GM19438 (cell line): ENCODE measurements around the gene RPTOR.

ENCODE experiments used
- ATAC-seq: cut with Tn5 transposase; IDR thresholded peaks from one replicate; pipeline ENCODE4 v1.9.1; 2021; ENCODE audit warnings: low read depth; ENCODE audit not compliant: unreplicated experiment

Gene RPTOR

GRCh38 chr17:80771612-80772005 is 227.0 kb downstream of the RPTOR start:
- no peak for ATAC-seq

DNA sequence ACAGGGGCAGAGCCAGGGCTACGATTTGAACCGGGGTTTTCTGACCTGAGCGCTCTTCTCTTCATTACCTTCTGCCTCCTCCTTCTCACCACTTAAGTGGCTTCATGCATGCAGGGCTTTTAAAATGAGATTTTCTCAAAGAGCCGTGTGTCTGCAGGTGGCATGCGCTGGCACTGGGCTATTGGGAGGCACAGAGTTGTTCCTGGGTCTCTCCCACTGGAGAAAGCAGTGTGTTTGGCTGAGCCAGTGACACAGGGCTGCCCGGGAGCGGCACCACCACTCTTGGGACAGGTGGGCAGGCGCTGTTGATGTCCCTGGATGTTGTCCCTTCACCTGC is 228.2 kb downstream of the RPTOR start:
- no peak for ATAC-seq

GRCh38 chr17:80773243-80773991 is 228.8 kb downstream of the RPTOR start:
- no peak for ATAC-seq

DNA sequence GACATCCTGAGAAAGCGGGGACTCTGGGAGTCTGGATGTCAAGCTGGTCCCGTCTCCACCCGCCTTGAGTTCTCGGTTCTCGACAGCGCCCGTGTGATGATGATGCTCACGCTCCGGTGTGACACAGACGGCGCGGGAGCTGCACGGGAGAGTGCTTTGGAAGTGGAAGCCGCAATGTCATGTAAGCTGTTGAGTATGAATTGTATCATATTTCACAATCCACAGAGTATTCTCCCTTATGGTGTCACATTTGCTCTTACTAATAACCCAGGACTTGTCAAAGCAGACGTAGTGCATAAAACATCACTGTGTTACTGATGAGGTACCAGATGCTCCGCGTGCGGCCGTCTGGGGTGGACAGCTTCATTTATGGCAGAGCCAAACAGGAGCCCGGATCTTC is 229.5 kb downstream of the RPTOR start:
- ATAC-seq: no peak

DNA sequence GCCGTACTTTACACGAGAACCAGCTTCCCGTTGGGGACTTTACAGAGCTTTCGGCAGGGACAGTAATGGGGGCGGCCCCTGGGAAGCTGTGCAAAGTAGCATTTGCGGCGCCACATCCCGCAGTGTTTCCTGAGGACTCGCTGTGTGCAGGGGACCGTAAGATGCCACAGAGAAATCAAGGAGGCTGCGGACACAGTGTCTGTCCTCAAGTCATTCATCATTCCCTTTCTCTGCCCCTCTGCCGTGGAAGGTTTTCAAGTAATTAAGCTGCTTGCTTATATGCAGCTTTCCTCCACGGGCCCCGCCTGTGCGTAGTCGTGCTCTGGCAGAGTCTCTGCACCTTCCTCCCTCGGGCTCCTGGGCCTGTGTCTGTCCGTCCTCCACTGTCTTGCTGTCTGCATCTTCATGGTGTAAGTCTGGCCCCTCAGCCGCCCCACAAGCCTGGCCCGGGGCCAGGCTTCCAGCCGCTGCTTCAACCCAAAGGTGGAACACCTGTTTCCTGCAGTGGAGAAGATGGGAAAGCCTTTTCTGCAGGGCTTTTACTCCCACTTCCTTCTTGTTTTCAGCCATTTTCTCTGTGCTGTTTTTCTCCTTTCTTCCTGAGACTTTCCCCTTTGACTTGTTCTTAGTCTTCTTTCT is 230.1 kb downstream of the RPTOR start:
- ATAC-seq: no peak

GRCh38 chr17:80775863-80776262 is 231.2 kb downstream of the RPTOR start:
- ATAC-seq: no peak

- no peak for ATAC-seq
Observed at GRCh38 chr17:80777274-80777673, 232.6 kb downstream of the RPTOR start.

DNA sequence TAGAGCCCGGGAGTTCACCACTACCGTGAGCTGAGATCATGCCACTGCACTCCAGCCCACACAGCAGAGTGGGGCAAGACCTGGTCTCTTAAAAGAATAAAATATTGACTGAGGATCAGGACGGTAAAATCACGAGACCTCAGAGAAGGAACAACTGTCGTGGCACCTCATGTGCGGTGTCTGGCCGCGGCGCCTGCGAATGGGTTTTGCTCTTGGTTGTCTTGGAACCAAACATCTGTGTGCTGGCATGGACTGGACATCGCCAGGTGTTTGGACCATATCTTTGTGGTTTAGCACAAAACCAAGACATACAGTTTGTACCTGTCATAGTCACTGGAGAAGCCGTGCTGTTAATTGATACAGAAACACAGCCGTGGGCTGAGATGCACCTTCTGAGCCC is 234.1 kb downstream of the RPTOR start:
- ATAC-seq: no peak

GRCh38 chr17:80779336-80779735 is 234.7 kb downstream of the RPTOR start:
- ATAC-seq: no peak

GRCh38 chr17:80779961-80780380 is 235.3 kb downstream of the RPTOR start:
- no peak for ATAC-seq

GRCh38 chr17:80780381-80781198 is 236.0 kb downstream of the RPTOR start:
- ATAC-seq: no peak

- ATAC-seq: no peak
Observed at GRCh38 chr17:80781211-80781610, 236.6 kb downstream of the RPTOR start.

DNA sequence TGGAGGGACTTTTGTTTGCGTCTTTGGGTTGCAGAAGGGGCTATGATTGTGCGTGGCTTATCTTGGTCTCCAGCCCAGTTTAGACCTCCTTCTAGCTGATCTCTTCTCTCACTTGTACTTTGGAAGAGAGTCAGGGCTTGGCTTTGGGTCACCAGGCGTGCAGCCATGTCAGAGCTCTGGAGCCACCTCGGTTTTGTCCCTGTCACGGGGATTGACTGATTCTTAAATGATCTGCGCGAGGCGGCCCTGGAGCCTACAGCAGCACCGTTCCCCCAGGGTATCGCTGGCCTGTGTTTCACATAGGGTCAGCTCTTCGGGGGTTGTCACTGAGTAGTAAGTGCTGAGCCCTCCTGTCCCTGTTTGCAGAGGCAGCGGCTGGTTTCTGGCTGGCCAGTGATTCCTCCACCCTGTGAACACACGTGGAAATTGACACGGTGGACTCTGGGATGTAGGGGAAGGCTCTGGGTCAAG is 237.2 kb downstream of the RPTOR start:
- no peak for ATAC-seq

DNA sequence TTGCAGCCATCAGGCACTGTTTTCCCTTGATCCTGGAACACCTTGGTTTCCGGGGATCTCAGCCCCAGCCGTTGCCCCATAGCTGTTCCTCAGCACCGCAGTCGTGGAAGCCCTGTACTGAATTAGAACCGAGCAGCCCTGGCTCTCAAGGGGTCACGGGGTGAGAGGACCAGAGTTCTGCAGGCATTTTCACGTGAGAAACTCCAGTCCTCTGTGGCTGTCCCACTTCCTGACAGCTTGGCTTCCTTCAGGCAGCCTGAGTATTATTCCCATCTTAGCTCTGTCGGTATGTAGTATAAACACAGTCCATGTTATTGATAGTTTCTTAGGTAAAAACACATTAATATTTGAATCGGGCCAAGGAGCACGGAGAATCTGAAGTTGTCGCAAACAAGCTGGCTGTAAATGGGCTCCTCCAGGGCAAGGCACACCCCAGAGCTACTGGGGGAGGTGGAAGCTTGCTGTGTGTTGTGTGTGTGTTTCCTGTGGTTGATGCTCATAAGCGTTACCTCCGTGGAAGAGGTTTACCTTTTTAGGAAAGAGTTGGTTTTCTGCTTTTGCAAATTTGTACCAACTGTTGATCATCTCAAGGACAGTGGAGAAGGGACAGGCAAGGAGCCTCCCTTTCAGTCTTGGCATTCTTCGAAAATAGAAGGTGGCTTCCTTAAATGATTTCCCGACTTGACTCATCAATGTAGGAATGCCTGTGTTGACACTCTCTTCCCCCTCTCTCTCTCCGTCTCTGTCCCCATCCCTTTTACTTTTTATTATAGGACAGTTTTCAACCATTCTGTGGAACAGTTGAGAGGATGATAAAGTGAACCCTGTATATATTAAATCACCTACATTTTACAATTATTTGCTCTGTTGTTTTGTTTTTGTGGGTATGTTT is 238.1 kb downstream of the RPTOR start:
- no peak for ATAC-seq

DNA sequence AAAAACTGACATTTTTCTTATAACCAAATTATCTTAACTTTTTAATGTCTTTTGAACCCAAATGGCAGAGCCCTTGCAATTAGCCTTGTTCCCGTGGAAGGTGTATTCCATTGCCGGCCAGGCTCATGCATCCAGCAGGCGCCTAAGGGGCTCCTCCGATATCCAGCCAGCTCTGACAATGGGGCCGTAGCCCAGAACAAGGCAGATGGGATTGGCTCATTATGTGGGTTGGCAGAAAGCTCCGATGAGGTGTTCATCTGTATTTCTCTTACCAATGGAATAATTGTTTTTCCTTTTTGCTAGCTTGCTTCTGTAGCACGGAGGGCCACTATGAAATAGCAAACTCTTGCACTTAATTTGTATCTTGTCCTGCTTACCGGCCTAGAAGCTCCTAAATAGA is 238.8 kb downstream of the RPTOR start:
- ATAC-seq: no peak

GRCh38 chr17:80783971-80784370 is 239.3 kb downstream of the RPTOR start:
- ATAC-seq: no peak

GRCh38 chr17:80785477-80786178 is 241.0 kb downstream of the RPTOR start:
- ATAC-seq: no peak

DNA sequence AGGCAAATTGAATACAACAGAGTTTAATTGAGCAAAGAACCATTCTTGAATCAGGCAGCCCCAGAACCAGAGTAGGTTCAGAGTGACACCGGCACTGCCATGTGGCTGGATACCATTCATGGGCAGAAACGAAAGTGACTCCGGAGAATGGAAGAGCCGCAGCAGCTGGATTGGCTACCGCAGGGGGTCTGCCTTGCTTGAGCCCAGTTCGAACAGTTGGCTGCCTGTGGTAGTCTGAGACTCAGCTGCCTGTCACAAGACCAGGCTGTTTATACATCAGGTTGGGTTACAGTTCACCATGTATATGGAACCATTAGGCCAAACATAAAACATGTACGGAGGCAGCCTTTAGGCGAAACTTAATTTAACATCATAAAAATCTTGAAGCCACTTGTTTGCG is 241.8 kb downstream of the RPTOR start:
- no peak for ATAC-seq

DNA sequence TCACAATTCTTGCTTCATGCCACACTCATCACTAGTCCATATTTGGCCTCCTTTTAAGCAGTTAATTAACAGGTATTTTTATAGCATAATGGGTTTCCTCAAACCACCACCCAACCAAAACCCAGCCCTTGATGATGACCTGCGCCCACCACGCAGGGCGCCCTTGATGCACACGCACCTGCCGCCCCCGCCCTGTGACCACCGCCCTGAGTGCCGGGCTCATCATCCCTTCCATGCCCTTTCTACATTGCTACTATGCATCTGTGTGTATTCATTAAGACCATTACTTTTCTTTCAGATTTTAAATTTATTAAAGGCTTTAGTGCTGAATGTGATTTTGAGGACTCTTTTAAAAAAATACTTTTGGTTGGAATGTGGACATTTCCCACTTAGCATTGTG is 242.2 kb downstream of the RPTOR start:
- no peak for ATAC-seq

DNA sequence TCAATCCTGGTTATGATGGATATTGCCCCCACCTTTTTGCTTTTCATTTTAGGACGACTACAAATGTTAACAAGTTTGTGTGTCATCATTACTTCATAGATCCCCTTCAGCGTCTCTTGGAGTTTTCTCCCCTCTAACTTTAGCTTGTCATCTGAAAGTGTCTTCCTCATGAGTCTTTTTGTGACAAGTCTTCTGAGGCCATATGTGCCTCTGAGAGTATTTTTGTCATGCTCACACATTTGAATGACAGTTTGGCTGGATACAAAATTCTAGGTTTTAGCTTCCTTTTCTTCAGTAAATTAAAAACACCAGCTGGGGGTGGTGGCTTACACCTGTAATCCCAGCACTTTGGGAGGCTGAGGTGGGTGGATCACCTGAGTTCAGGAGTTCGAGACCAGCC is 243.2 kb downstream of the RPTOR start:
- no peak for ATAC-seq
